ENCODE results near the gene KRTAP10-4.
"Not testable (repeated sequence)": the region's sequence is repeated elsewhere in the genome, so short reads cannot be mapped to it uniquely, and the experiment has no call there.

Gene KRTAP10-4

DNA sequence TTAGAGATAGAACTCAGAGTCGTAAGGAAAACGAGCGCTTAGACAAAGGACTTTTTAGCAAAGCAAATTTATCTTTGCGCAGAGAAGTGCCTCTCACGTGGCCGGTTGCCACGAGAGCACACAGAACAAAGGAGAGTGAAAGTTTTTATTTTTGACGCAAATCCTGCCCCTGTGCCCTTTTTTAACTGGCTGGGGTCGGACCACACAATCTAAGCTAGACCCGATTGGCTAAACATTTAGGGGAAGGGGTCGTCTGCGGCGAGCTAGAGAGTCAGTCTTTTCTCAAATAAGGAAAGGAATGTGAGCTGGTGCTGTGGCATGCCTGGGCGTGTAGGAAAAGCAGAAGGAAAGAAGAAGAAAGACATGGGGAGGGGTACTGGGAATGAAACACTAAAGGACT lies 24.6 kb upstream of the KRTAP10-4 start:
- TF ChIP-seq, protein P1, sequence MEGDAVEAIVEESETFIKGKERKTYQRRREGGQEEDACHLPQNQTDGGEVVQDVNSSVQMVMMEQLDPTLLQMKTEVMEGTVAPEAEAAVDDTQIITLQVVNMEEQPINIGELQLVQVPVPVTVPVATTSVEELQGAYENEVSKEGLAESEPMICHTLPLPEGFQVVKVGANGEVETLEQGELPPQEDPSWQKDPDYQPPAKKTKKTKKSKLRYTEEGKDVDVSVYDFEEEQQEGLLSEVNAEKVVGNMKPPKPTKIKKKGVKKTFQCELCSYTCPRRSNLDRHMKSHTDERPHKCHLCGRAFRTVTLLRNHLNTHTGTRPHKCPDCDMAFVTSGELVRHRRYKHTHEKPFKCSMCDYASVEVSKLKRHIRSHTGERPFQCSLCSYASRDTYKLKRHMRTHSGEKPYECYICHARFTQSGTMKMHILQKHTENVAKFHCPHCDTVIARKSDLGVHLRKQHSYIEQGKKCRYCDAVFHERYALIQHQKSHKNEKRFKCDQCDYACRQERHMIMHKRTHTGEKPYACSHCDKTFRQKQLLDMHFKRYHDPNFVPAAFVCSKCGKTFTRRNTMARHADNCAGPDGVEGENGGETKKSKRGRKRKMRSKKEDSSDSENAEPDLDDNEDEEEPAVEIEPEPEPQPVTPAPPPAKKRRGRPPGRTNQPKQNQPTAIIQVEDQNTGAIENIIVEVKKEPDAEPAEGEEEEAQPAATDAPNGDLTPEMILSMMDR (IDR thresholded peaks at IDR 0.05; ENCODE audit: insufficient read depth, missing control alignments) = no peak
- DNase-seq (ENCODE audit: insufficient read length, low spot score) = no peak
- FAIRE-seq = no peak

DNA sequence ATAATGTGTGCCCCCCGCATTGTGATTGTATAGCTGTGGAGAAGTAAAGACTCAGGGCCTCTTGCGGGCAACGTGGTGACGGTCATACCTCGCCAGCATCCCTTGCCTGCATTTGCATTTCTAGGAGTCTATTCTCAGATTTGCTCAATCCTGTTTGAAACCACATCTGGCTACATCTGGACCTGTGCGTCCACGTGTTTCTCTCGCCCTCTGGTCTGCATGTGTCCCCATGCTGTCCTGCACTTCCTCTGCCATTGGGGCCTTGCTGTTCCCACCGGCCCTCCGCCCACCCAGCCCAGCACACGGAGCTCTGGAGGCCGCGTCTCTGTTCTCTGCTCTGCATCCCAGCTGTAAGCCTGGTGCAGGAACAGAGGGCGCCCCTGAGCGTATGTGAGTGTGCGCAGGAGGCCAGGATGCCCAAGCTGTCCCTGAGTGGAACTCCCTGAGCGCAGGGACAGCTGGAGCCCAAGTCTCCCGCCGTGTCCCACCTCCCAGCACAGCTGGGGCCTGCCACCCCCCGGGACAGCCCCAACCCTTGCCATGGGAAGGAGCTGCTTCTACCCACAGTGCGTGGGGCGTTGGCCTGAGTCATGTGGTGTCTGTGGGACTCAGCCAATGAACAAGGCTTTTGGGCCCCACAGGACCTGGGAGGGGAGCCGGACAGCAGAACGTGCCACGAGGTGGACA lies 23.9 kb upstream of the KRTAP10-4 start:
- TF ChIP-seq, protein P1 (IDR thresholded peaks at IDR 0.05; ENCODE audit: insufficient read depth, missing control alignments) = no peak
- no peak for DNase-seq (ENCODE audit: insufficient read length, low spot score)
- no peak for FAIRE-seq

DNA sequence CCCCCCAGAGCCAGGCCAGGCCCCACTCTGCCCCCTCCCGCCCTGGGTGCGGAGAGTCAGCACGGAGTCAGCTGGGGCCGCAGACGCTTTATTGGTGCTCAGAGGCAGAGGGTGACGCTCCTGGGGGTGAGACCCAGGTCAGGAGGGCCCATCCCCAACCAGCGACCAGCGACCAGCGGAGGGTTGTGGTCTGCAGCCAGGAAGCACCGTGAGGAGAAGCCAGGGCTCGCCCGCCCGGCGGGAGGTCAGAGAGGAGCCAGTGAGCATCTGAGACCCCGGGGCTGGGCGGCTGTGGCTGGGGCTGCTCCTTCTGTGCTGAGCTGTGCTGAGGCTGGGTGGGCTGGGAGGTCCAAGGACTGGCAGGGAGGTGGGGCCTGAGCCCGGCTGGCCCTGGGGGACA lies 23.2 kb upstream of the KRTAP10-4 start:
- not testable (repeated sequence) for FAIRE-seq; DNase-seq (ENCODE audit: insufficient read length, low spot score)

DNA sequence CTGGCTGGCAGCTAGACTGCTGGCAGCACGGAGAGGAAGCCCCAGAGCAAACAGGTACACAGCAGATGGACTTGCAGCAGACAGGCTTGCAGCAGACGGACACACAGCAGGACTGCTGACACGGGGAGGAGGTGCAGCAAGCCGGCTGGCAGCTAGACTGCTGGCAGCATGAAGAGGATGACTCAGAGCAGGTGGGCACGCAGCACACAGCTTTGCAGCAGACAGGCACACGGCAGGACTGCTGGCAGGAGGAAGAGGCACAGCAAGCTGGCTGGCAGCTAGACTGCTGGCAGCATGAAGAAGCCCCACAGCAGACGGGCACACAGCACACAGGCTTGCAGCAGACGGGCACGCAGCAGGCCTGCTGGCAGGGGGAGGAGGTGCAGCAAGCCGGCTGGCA lies 22.7 kb upstream of the KRTAP10-4 start:
- DNase-seq (ENCODE audit: insufficient read length, low spot score) (no peak), FAIRE-seq (no peak)
- TF ChIP-seq, protein P1 (IDR thresholded peaks at IDR 0.05; ENCODE audit: insufficient read depth, missing control alignments) = no peak

DNA sequence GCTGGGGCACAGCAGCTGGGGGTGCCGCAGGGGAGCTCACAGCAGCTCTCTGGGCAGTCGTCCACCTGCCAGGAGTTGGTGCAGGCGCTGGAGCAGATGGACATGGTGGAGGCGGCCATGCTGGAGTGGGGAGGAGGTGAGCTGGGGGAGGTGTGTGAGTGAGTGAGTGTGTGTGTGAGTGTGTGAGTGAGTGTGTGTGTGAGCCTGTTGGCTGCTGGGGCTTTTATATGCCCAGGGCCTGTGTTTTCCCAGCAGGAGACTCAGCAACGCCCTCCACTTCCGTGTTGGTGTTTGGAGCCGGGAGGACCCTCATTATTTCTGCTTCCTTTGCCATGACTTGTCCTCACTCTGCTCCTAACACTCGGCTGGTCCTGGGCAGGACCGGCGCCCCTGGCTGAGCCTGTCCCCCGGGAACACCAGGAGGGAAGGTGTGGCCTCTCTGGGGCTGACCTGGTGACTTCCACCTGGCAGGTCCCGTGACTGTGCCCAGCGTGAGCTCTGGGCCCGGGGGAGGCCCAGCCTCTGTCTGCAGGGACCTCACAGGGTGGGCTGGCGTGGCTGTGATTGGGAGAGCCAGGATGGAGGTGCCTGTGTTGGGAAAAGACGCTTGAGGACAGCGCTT lies 22.1 kb upstream of the KRTAP10-4 start, which contains the start of gene KRTAP10-2:
KRTAP10-2 (minus strand) TSS at position 166 of the 622 bp plus-strand sequence; CDS start at position 119, 47 bp downstream.
- no peak for DNase-seq (ENCODE audit: insufficient read length, low spot score)
- TF ChIP-seq, protein P1 (IDR thresholded peaks at IDR 0.05; ENCODE audit: insufficient read depth, missing control alignments) = no peak
- FAIRE-seq = no peak

DNA sequence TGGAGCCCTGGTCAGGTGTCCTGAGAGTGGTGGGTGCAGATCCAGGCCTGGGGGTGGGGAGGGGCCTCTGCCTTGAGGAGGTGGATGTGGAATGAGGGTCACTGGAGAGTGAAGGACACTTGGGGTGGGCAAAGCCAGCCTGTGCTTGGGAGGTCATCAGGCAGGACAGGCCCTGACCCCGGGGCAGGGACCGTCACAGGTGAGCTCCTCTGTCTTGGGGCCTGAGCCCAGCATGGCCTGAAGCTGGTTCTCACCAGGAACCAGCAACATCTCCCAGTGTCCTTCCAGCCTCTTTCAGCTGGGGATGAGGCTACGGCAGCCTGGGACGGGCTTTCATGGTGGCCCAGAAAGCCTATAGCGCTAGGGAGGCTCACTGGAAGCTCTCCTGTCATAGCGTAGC lies 21.4 kb upstream of the KRTAP10-4 start:
- DNase-seq (ENCODE audit: insufficient read length, low spot score) (no peak), FAIRE-seq (no peak)
- TF ChIP-seq, protein P1 (IDR thresholded peaks at IDR 0.05; ENCODE audit: insufficient read depth, missing control alignments) = no peak

DNA sequence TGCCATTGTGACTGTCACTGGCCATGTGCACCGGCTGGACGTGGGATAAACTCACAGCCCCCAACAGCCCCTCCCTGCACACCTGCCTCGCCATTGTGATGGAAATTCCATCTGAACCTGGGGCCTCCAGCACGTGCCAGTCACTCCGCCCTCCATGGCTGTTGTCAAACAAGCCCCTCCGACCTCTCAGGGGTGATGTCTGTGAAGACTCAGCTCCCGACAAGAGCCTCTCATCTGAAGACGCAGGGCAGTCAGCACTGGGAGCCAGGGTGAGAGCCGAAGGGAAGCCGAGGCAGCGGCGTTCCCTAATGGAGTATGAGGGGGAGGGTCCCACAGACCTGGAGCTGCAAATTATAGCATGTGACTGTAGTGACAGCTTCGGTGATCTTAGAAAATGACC lies 20.8 kb upstream of the KRTAP10-4 start:
- no peak for FAIRE-seq
- DNase-seq (ENCODE audit: insufficient read length, low spot score) = no peak
- TF ChIP-seq, protein P1 (IDR thresholded peaks at IDR 0.05; ENCODE audit: insufficient read depth, missing control alignments) = no peak
